HepG2 (cell line): Measurements from ENCODE around the gene CREG2. TPM values are rescaled to one million over a fixed set of nuclear protein-coding genes. Genes with fewer than 3 reads are reported as not detected.

Experiments
- ATAC-seq: fragments of 200-7000 bp; cut with Tn5 transposase; 3 replicates; pipeline ENCODE4 v1.9.1; 2020; ENCODE audit warnings: mild to moderate bottlenecking, moderate library complexity
- BruUV-seq: library from RNA; stranded (reverse); fragments of 400-500 nt; replicated peaks from 2 replicates; lab custom pipeline; 2021; lab: Mats Ljungman, UMichigan
- CTCF ChIA-PET: fragments of 300-600 bp; formaldehyde crosslinking; extraction: SDS; loops from one replicate; lab custom pipeline; 2021; ENCODE audit warnings: low total read pairs, inconsistent platforms, low intra/inter-chr PET ratio; lab: Yijun Ruan, JAX
- POLR2A ChIA-PET: fragments of 350-600 bp; sonication (Branson Sonifier 250); formaldehyde crosslinking; loops from one replicate; lab custom pipeline; 2020; ENCODE audit warnings: antibody characterized with exemption, inconsistent platforms; lab: Yijun Ruan, JAX
- DNase-seq: peaks from one replicate; pipeline ENCODE4 v3.0.0-alpha.2; 2015; ENCODE audit warnings: low spot score
- FAIRE-seq: peaks from 3 replicates; lab custom pipeline; 2011; peaks lifted over from hg19 to GRCh38; lab: Jason Lieb, UNC
- H2AFZ ChIP-seq: one replicate; pipeline ENCODE4 v1.6.1; 2011; ENCODE audit warnings: low read length, inconsistent platforms
- H3K27ac ChIP-seq: fragments of 300-600 bp; 3 replicates; pipeline ENCODE4 v1.8.0; 2011; ENCODE audit warnings: mixed run types, mild to moderate bottlenecking, mixed read lengths, low read length, inconsistent platforms; ENCODE audit not compliant: insufficient read depth; ENCODE audit errors: extremely low read length
- H3K27me3 ChIP-seq, 2 experiments: fragments of 200-600 bp in 1 of 2; 2 replicates in 1 of 2; 3 replicates in 1 of 2; pipeline versions ENCODE4 v1.6.0 to v1.8.0; 2011; ENCODE audit warnings: low read length in 2 of 2, mild to moderate bottlenecking in 2 of 2, moderate library complexity in 2 of 2, inconsistent platforms in 1 of 2; ENCODE audit not compliant: insufficient read depth in 2 of 2, control insufficient read depth in 1 of 2
- H3K36me3 ChIP-seq, 2 experiments: fragments of 200-600 bp in 1 of 2; replicated peaks in 1 of 2; 2 replicates in 1 of 2; 3 replicates in 1 of 2; pipeline versions ENCODE4 v1.5.1 to v1.8.0; 2011; ENCODE audit warnings: low read length in 2 of 2, inconsistent platforms in 1 of 2; ENCODE audit not compliant: insufficient read depth in 2 of 2, control insufficient read depth in 1 of 2
- H3K4me1 ChIP-seq: 2 replicates; pipeline ENCODE4 v1.5.1; 2012; ENCODE audit warnings: low read length, inconsistent platforms; ENCODE audit not compliant: insufficient read depth
- H3K4me2 ChIP-seq: 2 replicates; pipeline ENCODE4 v1.6.0; 2011; ENCODE audit warnings: low read depth, low read length, inconsistent platforms
- H3K4me3 ChIP-seq, 3 experiments: fragments of 200-600 bp in 1 of 3; sonication (generic), shearing (Covaris generic) in 1 of 3; replicated peaks in 1 of 3; 2 replicates each; pipeline ENCODE4 v1.5.1; 2011 to 2016; ENCODE audit warnings: low read length in 3 of 3, inconsistent platforms in 2 of 3, low read depth in 2 of 3, mild to moderate bottlenecking in 2 of 3, control low read depth in 1 of 3, mixed read lengths in 1 of 3; ENCODE audit not compliant: insufficient read depth in 1 of 3
- H3K79me2 ChIP-seq: one replicate; pipeline ENCODE4 v1.6.1; 2011; ENCODE audit warnings: low read length, inconsistent platforms; ENCODE audit not compliant: insufficient read depth
- H3K9ac ChIP-seq: 2 replicates; pipeline ENCODE4 v1.6.0; 2011; ENCODE audit warnings: mild to moderate bottlenecking, low read depth, low read length, inconsistent platforms; ENCODE audit not compliant: insufficient read depth
- H3K9me3 ChIP-seq: 2 replicates; pipeline ENCODE4 v1.5.1; 2012; ENCODE audit warnings: mild to moderate bottlenecking, low read length
- H4K20me1 ChIP-seq: 2 replicates; pipeline ENCODE4 v1.6.0; 2011; ENCODE audit warnings: inconsistent platforms, mild to moderate bottlenecking, low read length, moderate library complexity; ENCODE audit not compliant: insufficient read depth
- CHD4 ChIP-seq: fragments of 200-600 bp; sonication (generic); IDR thresholded peaks from 2 replicates; pipeline ENCODE4 v1.7.0; 2017; ENCODE audit warnings: mild to moderate bottlenecking, low read length, borderline replicate concordance
- HDAC6 ChIP-seq: fragments of 200-600 bp; sonication (generic); IDR thresholded peaks from 2 replicates; pipeline ENCODE4 v1.7.0; 2017; ENCODE audit warnings: mild to moderate bottlenecking, antibody characterized with exemption, low read length, low read depth
- KDM1A ChIP-seq: IDR thresholded peaks from 2 replicates; pipeline ENCODE4 v1.6.1; 2016; ENCODE audit warnings: missing compliant biosample characterization
- NFE2L1 ChIP-seq: sonication (generic); formaldehyde crosslinking; IDR thresholded peaks from 2 replicates; pipeline ENCODE4 v1.4.0; 2020; ENCODE audit warnings: missing genetic modification reagents, mild to moderate bottlenecking, borderline replicate concordance
- SNAPC2 ChIP-seq: sonication (generic); formaldehyde crosslinking; IDR thresholded peaks from 2 replicates; pipeline ENCODE4 v1.8.1; 2022; ENCODE audit warnings: mild to moderate bottlenecking, missing genetic modification reagents
- ZNF501 ChIP-seq: sonication (generic); formaldehyde crosslinking; IDR thresholded peaks from 2 replicates; pipeline ENCODE4 v1.5.1; 2020; ENCODE audit warnings: mild to moderate bottlenecking, moderate library complexity, missing genetic modification reagents
- WGBS: methylation state at CpG from one replicate; pipeline ENCODE4 v1.1.6; 2017; ENCODE audit warnings: low lambda C conversion rate; 5-methylcytosine and 5-hydroxymethylcytosine counted together
- in situ Hi-C: cut with HindIII; loops from 2 replicates; pipeline ENCODE4 v1.10.0; 2017; ENCODE audit warnings: low pct_unique_long_range_greater_than_20kb; ENCODE audit not compliant: extremely low pct_ligation_motif_present
- intact Hi-C: fragments of 100-400 bp; cut with micrococcal nuclease; formaldehyde crosslinking; loops from one replicate; pipeline ENCODE4 v1.10.0; 2022; ENCODE audit not compliant: unreplicated experiment
- polyA plus RNA-seq, 8 experiments: library from polyadenylated mRNA; depleted of rRNA in 3 of 8; stranded (reverse) in 7 of 8; unstranded in 1 of 8; fragments of >200 nt; fragmentation: Illumina TruSeq in 4 of 8; extraction: Trizol in 4 of 8; gene quantifications; 2 replicates each; pipeline versions ENCODE4 v1.2.1 to v1.2.3, GENCODE V29; 2011 to 2016; ENCODE audit warnings: low read depth in 4 of 8, missing spikeins in 1 of 8, mixed read lengths in 1 of 8; ENCODE audit not compliant: insufficient read depth in 1 of 8
- total RNA-seq, 5 experiments: library from RNA; depleted of rRNA; stranded (reverse); fragments of >200 nt; fragmentation: Illumina TruSeq; extraction: Trizol; gene quantifications; 2 replicates each; pipeline ENCODE4 v1.2.3, GENCODE V29; 2016; ENCODE audit warnings: low read depth in 1 of 5
- TF ChIP-seq, protein P1 (sequence below): sonication (generic); formaldehyde crosslinking; IDR thresholded peaks from 2 replicates; pipeline ENCODE4 v1.4.0; 2020; ENCODE audit warnings: low read depth, missing genetic modification reagents
- TF ChIP-seq, protein P2 (sequence below): sonication (generic); formaldehyde crosslinking; IDR thresholded peaks from 2 replicates; pipeline ENCODE4 v1.5.1; 2020; ENCODE audit warnings: missing genetic modification reagents, mild to moderate bottlenecking, borderline replicate concordance
- TF ChIP-seq, protein P3 (sequence below): sonication (generic); formaldehyde crosslinking; IDR thresholded peaks from 2 replicates; pipeline ENCODE4 v1.5.1; 2020; ENCODE audit warnings: mild to moderate bottlenecking, missing genetic modification reagents, moderate library complexity
- TF ChIP-seq, protein P4 (sequence below): sonication (generic); formaldehyde crosslinking; IDR thresholded peaks from 2 replicates; pipeline ENCODE4 v1.9.0; 2021; ENCODE audit warnings: missing genetic modification reagents, borderline replicate concordance

The CREG2 gene
- total and polyA plus RNA-seq, 2 of the 13 experiments (the other 11 are each of a cell fraction or from before 2014, with no cell fraction given), result 0.18 to 0.26 TPM

DNA sequence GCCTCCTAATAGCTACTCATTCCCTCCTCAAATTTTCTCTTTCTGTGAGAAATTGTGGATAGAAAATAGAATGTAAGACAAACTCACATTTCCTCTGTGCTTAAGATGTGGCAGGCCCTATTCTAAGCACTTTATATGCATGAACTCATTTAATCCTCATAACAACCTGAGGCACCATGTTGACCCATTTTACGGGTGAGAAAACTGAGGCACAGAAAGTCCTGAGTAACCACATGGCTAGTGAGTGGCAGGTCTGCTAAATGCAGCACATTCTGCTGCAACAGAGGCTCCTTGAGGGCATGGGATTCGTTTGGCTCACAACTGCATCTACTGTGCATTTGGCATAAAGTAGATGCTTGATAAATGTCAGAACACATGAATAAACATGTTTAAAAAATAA lies 56.1 kb downstream of the CREG2 start:
- Histone ChIP-seq H3K9ac (peak overlapping the region; percentile 77), H4K20me1 (no peaks in the 10 kb centered on the region), H3K79me2 (no peaks in the 10 kb centered on the region), H3K9me3 (no peaks in the 10 kb centered on the region), H2AFZ (peak overlapping the region; percentile 92), H3K36me3 (no peaks in the 10 kb centered on the region), H3K27me3 (no peaks in the 10 kb centered on the region), H3K4me1 (peaks cover 76% of the 10 kb centered on the region), H3K4me3 (peak overlapping the region in 2 of 3 experiments; percentile 58 to 64; a peak in 2 of 6 replicates), H3K4me2 (peak overlapping the region; percentile 91), H3K27ac (peak overlapping the region; percentile 88)
- ChIA-PET CTCF (no interaction called here), POLR2A (interaction anchor here (0.9 to 2.9 kb wide), 4 partner anchors 21 to 85 kb away, joined by 3 to 37 read pairs (median 5); partner anchors contain the start of genes CNOT11 and RNF149)
- in situ Hi-C loops, result no loop called here
- no TSS peak for BruUV-seq
- FAIRE-seq (no peak), DNase-seq (no peak), ATAC-seq (no peak)
- intact Hi-C loops, result loop anchor here (2.0 to 5.0 kb wide), 2 partner anchors 22 to 436 kb away; partner anchors contain the start of gene RNF149
- WGBS, result 73% methylated on average over 2 of the region's 2 CpGs
- TF ChIP-seq, protein P1, sequence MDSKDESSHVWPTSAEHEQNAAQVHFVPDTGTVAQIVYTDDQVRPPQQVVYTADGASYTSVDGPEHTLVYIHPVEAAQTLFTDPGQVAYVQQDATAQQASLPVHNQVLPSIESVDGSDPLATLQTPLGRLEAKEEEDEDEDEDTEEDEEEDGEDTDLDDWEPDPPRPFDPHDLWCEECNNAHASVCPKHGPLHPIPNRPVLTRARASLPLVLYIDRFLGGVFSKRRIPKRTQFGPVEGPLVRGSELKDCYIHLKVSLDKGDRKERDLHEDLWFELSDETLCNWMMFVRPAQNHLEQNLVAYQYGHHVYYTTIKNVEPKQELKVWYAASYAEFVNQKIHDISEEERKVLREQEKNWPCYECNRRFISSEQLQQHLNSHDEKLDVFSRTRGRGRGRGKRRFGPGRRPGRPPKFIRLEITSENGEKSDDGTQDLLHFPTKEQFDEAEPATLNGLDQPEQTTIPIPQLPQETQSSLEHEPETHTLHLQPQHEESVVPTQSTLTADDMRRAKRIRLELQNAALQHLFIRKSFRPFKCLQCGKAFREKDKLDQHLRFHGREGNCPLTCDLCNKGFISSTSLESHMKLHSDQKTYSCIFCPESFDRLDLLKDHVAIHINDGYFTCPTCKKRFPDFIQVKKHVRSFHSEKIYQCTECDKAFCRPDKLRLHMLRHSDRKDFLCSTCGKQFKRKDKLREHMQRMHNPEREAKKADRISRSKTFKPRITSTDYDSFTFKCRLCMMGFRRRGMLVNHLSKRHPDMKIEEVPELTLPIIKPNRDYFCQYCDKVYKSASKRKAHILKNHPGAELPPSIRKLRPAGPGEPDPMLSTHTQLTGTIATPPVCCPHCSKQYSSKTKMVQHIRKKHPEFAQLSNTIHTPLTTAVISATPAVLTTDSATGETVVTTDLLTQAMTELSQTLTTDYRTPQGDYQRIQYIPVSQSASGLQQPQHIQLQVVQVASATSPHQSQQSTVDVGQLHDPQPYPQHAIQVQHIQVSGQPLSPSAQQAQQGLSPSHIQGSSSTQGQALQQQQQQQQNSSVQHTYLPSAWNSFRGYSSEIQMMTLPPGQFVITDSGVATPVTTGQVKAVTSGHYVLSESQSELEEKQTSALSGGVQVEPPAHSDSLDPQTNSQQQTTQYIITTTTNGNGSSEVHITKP (CRISPR knock-in tag), result no peak
- TF ChIP-seq, protein P2, sequence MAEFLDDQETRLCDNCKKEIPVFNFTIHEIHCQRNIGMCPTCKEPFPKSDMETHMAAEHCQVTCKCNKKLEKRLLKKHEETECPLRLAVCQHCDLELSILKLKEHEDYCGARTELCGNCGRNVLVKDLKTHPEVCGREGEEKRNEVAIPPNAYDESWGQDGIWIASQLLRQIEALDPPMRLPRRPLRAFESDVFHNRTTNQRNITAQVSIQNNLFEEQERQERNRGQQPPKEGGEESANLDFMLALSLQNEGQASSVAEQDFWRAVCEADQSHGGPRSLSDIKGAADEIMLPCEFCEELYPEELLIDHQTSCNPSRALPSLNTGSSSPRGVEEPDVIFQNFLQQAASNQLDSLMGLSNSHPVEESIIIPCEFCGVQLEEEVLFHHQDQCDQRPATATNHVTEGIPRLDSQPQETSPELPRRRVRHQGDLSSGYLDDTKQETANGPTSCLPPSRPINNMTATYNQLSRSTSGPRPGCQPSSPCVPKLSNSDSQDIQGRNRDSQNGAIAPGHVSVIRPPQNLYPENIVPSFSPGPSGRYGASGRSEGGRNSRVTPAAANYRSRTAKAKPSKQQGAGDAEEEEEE, result no peak
- TF ChIP-seq HDAC6, result 0 out of 2 replicates have a peak, but pooled peaks have one; percentile 20
- peak; percentile 99 for TF ChIP-seq CHD4
- TF ChIP-seq SNAPC2 (CRISPR knock-in tag), result no peak
- TF ChIP-seq ZNF501 (CRISPR knock-in tag), result no peak
- TF ChIP-seq, protein P3, sequence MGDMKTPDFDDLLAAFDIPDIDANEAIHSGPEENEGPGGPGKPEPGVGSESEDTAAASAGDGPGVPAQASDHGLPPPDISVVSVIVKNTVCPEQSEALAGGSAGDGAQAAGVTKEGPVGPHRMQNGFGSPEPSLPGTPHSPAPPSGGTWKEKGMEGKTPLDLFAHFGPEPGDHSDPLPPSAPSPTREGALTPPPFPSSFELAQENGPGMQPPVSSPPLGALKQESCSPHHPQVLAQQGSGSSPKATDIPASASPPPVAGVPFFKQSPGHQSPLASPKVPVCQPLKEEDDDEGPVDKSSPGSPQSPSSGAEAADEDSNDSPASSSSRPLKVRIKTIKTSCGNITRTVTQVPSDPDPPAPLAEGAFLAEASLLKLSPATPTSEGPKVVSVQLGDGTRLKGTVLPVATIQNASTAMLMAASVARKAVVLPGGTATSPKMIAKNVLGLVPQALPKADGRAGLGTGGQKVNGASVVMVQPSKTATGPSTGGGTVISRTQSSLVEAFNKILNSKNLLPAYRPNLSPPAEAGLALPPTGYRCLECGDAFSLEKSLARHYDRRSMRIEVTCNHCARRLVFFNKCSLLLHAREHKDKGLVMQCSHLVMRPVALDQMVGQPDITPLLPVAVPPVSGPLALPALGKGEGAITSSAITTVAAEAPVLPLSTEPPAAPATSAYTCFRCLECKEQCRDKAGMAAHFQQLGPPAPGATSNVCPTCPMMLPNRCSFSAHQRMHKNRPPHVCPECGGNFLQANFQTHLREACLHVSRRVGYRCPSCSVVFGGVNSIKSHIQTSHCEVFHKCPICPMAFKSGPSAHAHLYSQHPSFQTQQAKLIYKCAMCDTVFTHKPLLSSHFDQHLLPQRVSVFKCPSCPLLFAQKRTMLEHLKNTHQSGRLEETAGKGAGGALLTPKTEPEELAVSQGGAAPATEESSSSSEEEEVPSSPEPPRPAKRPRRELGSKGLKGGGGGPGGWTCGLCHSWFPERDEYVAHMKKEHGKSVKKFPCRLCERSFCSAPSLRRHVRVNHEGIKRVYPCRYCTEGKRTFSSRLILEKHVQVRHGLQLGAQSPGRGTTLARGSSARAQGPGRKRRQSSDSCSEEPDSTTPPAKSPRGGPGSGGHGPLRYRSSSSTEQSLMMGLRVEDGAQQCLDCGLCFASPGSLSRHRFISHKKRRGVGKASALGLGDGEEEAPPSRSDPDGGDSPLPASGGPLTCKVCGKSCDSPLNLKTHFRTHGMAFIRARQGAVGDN (CRISPR knock-in tag), result no peak
- TF ChIP-seq NFE2L1 (CRISPR knock-in tag), result no peak
- TF ChIP-seq KDM1A (CRISPR knock-in tag), result peak; percentile 95; the same call in 1 of the 2 replicates
- TF ChIP-seq, protein P4, sequence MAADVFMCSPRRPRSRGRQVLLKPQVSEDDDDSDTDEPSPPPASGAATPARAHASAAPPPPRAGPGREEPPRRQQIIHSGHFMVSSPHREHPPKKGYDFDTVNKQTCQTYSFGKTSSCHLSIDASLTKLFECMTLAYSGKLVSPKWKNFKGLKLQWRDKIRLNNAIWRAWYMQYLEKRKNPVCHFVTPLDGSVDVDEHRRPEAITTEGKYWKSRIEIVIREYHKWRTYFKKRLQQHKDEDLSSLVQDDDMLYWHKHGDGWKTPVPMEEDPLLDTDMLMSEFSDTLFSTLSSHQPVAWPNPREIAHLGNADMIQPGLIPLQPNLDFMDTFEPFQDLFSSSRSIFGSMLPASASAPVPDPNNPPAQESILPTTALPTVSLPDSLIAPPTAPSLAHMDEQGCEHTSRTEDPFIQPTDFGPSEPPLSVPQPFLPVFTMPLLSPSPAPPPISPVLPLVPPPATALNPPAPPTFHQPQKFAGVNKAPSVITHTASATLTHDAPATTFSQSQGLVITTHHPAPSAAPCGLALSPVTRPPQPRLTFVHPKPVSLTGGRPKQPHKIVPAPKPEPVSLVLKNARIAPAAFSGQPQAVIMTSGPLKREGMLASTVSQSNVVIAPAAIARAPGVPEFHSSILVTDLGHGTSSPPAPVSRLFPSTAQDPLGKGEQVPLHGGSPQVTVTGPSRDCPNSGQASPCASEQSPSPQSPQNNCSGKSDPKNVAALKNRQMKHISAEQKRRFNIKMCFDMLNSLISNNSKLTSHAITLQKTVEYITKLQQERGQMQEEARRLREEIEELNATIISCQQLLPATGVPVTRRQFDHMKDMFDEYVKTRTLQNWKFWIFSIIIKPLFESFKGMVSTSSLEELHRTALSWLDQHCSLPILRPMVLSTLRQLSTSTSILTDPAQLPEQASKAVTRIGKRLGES (CRISPR knock-in tag), result no peak
